ENCODE results near the gene MGAT5. TPM values are rescaled to one million over a fixed set of nuclear protein-coding genes. Genes with fewer than 3 reads are reported as not detected.

MGAT5 gene
- total and polyA plus RNA-seq, 2 donors from 2014 or later: 14.3 to 40.9 TPM

DNA sequence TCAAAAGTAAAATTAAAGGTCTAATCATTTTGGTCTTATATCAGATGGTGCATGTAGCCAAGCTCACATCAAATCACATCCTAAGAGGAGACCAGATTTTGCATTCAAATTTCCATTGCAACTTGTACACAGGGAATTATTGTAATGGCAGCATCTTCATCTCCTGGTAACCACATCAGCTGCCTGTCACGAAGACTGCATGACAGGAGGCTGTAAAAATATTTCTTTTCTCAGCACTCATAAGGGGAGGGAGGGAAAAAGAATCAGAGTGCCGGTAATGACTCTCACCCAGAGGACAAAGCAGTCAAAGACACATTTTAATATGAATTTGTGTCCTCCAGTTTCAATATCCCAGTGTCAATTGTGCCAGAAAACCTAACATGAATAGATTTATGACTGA lies 248.2 kb downstream of the MGAT5 start:
- Histone ChIP-seq H3K27ac (ENCODE audit: low read depth in 2 of 2, low read length in 2 of 2) (no peak overlapping the region), H3K9me3 (ENCODE audit: control insufficient read depth in 2 of 3, insufficient read depth in 1 of 3, low read length in 3 of 3) (no peaks in the 10 kb centered on the region), H3K4me1 (ENCODE audit: control insufficient read depth in 2 of 3, insufficient read depth in 2 of 3, low read depth in 1 of 3, low read length in 3 of 3) (peaks cover 0 to 14% (median 0%) of the 10 kb centered on the region in 3 donors), H3K4me3 (ENCODE audit: low read length in 3 of 3) (no peak overlapping the region), H3K27me3 (ENCODE audit: control insufficient read depth, insufficient read depth, low read length) (no peaks in the 10 kb centered on the region), H3K9ac (ENCODE audit: low read length in 3 of 3) (no peak overlapping the region), H3K36me3 (ENCODE audit: control insufficient read depth in 2 of 3, insufficient read depth in 3 of 3, low read length in 3 of 3) (no peaks in the 10 kb centered on the region)
- intact Hi-C loops (cut with DNase I): no loop called here
- FAIRE-seq: no peak
- no peak for DNase-seq
- TF ChIP-seq, protein P1, sequence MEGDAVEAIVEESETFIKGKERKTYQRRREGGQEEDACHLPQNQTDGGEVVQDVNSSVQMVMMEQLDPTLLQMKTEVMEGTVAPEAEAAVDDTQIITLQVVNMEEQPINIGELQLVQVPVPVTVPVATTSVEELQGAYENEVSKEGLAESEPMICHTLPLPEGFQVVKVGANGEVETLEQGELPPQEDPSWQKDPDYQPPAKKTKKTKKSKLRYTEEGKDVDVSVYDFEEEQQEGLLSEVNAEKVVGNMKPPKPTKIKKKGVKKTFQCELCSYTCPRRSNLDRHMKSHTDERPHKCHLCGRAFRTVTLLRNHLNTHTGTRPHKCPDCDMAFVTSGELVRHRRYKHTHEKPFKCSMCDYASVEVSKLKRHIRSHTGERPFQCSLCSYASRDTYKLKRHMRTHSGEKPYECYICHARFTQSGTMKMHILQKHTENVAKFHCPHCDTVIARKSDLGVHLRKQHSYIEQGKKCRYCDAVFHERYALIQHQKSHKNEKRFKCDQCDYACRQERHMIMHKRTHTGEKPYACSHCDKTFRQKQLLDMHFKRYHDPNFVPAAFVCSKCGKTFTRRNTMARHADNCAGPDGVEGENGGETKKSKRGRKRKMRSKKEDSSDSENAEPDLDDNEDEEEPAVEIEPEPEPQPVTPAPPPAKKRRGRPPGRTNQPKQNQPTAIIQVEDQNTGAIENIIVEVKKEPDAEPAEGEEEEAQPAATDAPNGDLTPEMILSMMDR (IDR thresholded peaks at IDR 0.05; ENCODE audit: borderline replicate concordance, extremely low read depth, insufficient read depth): no peak
